ENCODE data around the gene DIAPH2. TPM values are rescaled to one million over a fixed set of nuclear protein-coding genes. Genes with fewer than 3 reads are reported as not detected.

Gene DIAPH2
- total RNA-seq, 4 donors from 2014 or later: 40.2 to 52.2 (median 44.8) TPM

DNA sequence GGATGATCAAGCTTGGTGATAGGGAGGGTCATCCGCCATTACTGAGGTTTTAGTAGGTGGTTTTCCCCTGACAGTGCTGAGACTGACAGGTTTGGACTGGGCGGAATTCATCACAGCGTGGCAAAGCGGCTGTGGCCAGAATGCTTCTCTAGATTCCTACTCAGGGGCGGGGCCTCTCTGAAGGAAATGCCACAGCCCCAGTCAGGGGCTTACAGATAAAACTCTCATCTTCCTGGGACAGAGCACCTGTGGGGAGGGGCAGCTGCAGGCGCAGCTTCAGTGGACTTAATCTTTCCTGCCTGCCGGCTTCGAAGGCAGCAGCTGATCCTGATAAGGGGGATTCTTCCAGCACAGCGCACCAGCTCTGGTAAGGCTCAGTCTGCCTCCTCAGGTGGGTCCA lies 515.8 kb downstream of the DIAPH2 start:
- 68% methylated on average over 4 of the region's 9 CpGs; no CpG with 5 or more reads in 1 of the 2 donors for WGBS, 2 donors
- no peak for DNase-seq (ENCODE audit: low spot score in 2 of 2)
- Histone ChIP-seq H3K27ac (no peak overlapping the region), H3K4me1 (no peaks in the 10 kb centered on the region), H3K4me3 (no peak overlapping the region), H3K36me3 (no peaks in the 10 kb centered on the region), H3K27me3 (no peaks in the 10 kb centered on the region), H3K9me3 (peaks cover 0 to 6% (median 0%) of the 10 kb centered on the region in 4 donors)
- TF ChIP-seq, protein P1, sequence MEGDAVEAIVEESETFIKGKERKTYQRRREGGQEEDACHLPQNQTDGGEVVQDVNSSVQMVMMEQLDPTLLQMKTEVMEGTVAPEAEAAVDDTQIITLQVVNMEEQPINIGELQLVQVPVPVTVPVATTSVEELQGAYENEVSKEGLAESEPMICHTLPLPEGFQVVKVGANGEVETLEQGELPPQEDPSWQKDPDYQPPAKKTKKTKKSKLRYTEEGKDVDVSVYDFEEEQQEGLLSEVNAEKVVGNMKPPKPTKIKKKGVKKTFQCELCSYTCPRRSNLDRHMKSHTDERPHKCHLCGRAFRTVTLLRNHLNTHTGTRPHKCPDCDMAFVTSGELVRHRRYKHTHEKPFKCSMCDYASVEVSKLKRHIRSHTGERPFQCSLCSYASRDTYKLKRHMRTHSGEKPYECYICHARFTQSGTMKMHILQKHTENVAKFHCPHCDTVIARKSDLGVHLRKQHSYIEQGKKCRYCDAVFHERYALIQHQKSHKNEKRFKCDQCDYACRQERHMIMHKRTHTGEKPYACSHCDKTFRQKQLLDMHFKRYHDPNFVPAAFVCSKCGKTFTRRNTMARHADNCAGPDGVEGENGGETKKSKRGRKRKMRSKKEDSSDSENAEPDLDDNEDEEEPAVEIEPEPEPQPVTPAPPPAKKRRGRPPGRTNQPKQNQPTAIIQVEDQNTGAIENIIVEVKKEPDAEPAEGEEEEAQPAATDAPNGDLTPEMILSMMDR (IDR thresholded peaks at IDR 0.05): no peak
- TF ChIP-seq POLR2A (IDR thresholded peaks at IDR 0.05) (no peak), EP300 (IDR thresholded peaks at IDR 0.05) (no peak)

GRCh38 chrX:97210501-97210900 lies 525.9 kb downstream of the DIAPH2 start:
- Histone ChIP-seq H3K9me3 (no peaks in the 10 kb centered on the region), H3K4me1 (no peaks in the 10 kb centered on the region), H3K36me3 (no peaks in the 10 kb centered on the region), H3K27me3 (no peaks in the 10 kb centered on the region), H3K27ac (no peak overlapping the region), H3K4me3 (no peak overlapping the region)
- DNase-seq (ENCODE audit: low spot score in 2 of 2): no peak
- 72 to 76% methylated on average over 2 of the region's 2 CpGs for WGBS, 2 donors
- TF ChIP-seq EP300 (IDR thresholded peaks at IDR 0.05) (no peak), POLR2A (IDR thresholded peaks at IDR 0.05) (no peak)
- TF ChIP-seq, protein P1 (IDR thresholded peaks at IDR 0.05): no peak

DNA sequence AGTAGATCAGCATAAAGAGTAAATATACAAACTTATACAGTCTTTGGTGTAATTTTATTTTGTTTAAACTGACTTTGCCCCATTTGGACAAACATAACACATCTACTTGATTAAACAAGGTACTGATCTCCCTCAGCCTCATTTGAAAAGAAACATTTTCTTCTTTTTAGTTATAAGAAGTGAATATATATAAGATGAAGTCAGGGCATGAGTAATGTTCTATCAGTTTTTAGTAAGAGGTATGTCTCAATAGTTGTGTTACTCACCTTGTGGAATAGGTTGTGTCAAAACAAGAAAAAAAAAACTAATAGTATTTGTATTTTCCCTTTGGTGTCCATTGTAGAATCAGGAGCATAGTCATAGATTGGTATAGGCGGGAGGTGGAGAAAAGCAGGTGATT lies 526.4 kb downstream of the DIAPH2 start:
- 79 to 100% methylated on average over 1 of the region's 1 CpG for WGBS, 2 donors
- no peak overlapping the region for H3K27ac ChIP-seq
- no peak for DNase-seq (ENCODE audit: low spot score in 2 of 2)
- TF ChIP-seq, protein P1 (IDR thresholded peaks at IDR 0.05): no peak
- TF ChIP-seq POLR2A (IDR thresholded peaks at IDR 0.05): no peak
- TF ChIP-seq EP300 (IDR thresholded peaks at IDR 0.05): no peak
- H3K4me3 ChIP-seq: no peak overlapping the region
- H3K4me1 ChIP-seq: no peaks in the 10 kb centered on the region
- H3K36me3 ChIP-seq: no peaks in the 10 kb centered on the region
- H3K27me3 ChIP-seq: peaks cover 0 to 4% of the 10 kb centered on the region in 2 donors
- no peaks in the 10 kb centered on the region for H3K9me3 ChIP-seq

DNA sequence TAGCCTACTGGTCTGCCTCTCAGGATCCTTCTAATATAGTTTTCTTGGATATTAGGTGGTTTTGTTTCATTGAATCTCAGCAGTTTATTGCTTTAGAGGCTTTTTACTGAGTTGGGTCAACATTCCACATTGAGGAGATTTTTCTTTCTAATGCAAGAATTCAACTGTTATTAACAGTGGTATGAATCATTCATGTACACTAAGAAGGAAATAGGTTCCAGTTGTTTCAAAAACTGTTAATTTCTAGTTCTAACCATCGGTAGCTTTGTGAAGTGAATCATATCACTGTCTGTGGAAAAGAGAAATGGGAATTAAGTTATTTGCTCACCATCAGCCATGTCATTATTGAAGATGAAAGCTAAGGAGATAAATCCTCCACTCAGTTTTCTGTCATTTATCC lies 530.5 kb downstream of the DIAPH2 start:
- H3K4me3 ChIP-seq: no peak overlapping the region
- H3K9me3 ChIP-seq: no peaks in the 10 kb centered on the region
- no peak for TF ChIP-seq POLR2A (IDR thresholded peaks at IDR 0.05)
- TF ChIP-seq EP300 (IDR thresholded peaks at IDR 0.05): no peak
- TF ChIP-seq, protein P1 (IDR thresholded peaks at IDR 0.05): no peak
- no peaks in the 10 kb centered on the region for H3K36me3 ChIP-seq
- peaks cover 0 to 10% of the 10 kb centered on the region in 2 donors for H3K27me3 ChIP-seq
- no peaks in the 10 kb centered on the region for H3K4me1 ChIP-seq
- no peak for DNase-seq (ENCODE audit: low spot score in 2 of 2)
- no peak overlapping the region for H3K27ac ChIP-seq
- 47 to 66% methylated on average over 1 of the region's 1 CpG for WGBS, 2 donors

DNA sequence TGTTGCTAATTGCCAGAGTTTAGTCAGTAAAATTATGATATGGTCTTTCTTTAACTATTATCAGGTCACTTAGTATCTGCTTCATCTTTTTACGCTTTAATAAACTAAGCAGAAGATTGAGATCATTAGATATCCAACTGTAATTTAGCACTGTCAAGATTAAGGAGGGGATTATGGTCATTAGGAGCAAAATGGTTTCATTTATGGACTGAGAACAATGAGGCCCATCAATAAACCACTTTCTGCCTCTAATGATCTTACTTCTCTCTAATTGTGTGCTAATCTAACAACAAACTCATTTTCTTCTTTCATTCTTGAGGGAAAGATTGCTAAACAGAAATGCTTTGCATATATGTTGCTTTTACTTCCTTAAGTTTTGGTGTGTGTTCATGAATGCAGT lies 539.5 kb downstream of the DIAPH2 start:
- TF ChIP-seq POLR2A (IDR thresholded peaks at IDR 0.05) (no peak), EP300 (IDR thresholded peaks at IDR 0.05) (no peak)
- TF ChIP-seq, protein P1 (IDR thresholded peaks at IDR 0.05): no peak
- no peaks in the 10 kb centered on the region for H3K4me1 ChIP-seq
- DNase-seq (ENCODE audit: low spot score in 2 of 2): no peak
- no peaks in the 10 kb centered on the region for H3K36me3 ChIP-seq
- H3K4me3 ChIP-seq: no peak overlapping the region
- no peaks in the 10 kb centered on the region for H3K9me3 ChIP-seq
- peaks cover 0 to 4% of the 10 kb centered on the region in 2 donors for H3K27me3 ChIP-seq
- WGBS, 2 donors: 83 to 100% methylated on average over 1 of the region's 1 CpG
- no peak overlapping the region for H3K27ac ChIP-seq

Data from tibial nerve (tissue), 4 donors.